H9 (cell line): ENCODE data around the gene CADPS2. TPM values are rescaled to one million over a fixed set of nuclear protein-coding genes. Genes with fewer than 3 reads are reported as not detected.

Experiments
- DNase-seq: peaks from one replicate; pipeline ENCODE4 v3.0.0-alpha.2; 2017
- H2AFZ ChIP-seq: one replicate; pipeline ENCODE4 v1.6.1; 2013; ENCODE audit warnings: mild to moderate bottlenecking, low read length, control low read depth, moderate library complexity
- H2AK5ac ChIP-seq: 2 replicates; pipeline ENCODE4 v1.6.1; 2013; ENCODE audit warnings: low read length, control low read depth, mixed read lengths; ENCODE audit not compliant: insufficient read length
- H2BK120ac ChIP-seq: one replicate; pipeline ENCODE4 v1.6.1; 2013; ENCODE audit warnings: low read depth, mild to moderate bottlenecking, low read length, control low read depth, inconsistent platforms; ENCODE audit not compliant: poor library complexity, severe bottlenecking
- H2BK12ac ChIP-seq: 2 replicates; pipeline ENCODE4 v1.6.1; 2013; ENCODE audit warnings: low read length, control low read depth, mixed read lengths, low read depth; ENCODE audit not compliant: insufficient read length
- H2BK15ac ChIP-seq: 2 replicates; pipeline ENCODE4 v1.6.1; 2013; ENCODE audit warnings: low read depth, low read length, control low read depth
- H2BK20ac ChIP-seq: one replicate; pipeline ENCODE4 v1.6.1; 2013; ENCODE audit warnings: low read depth, mild to moderate bottlenecking, low read length, control low read depth, inconsistent platforms; ENCODE audit not compliant: poor library complexity, severe bottlenecking
- H2BK5ac ChIP-seq: 2 replicates; pipeline ENCODE4 v1.6.1; 2013; ENCODE audit warnings: low read length, control low read depth, mixed read lengths; ENCODE audit not compliant: insufficient read length
- H3K14ac ChIP-seq: 2 replicates; pipeline ENCODE4 v1.6.1; 2013; ENCODE audit warnings: low read length, control low read depth; ENCODE audit not compliant: insufficient read depth
- H3K18ac ChIP-seq: 2 replicates; pipeline ENCODE4 v1.6.1; 2013; ENCODE audit warnings: low read depth, mild to moderate bottlenecking, mixed read lengths, low read length, control low read depth; ENCODE audit not compliant: insufficient read length
- H3K23ac ChIP-seq: 2 replicates; pipeline ENCODE4 v1.6.1; 2013; ENCODE audit warnings: low read length, control low read depth, mixed read lengths, low read depth; ENCODE audit not compliant: insufficient read length
- H3K23me2 ChIP-seq: 2 replicates; pipeline ENCODE4 v1.6.1; 2013; ENCODE audit warnings: low read depth, mild to moderate bottlenecking, mixed read lengths, low read length, control low read depth; ENCODE audit not compliant: insufficient read length, poor library complexity, severe bottlenecking
- H3K27ac ChIP-seq: 2 replicates; pipeline ENCODE4 v1.5.1; 2013; ENCODE audit warnings: low read length, control low read depth, mixed read lengths, low read depth; ENCODE audit not compliant: insufficient read length
- H3K27me3 ChIP-seq: 2 replicates; pipeline ENCODE4 v1.6.1; 2013; ENCODE audit warnings: low read length, control low read depth, inconsistent platforms; ENCODE audit not compliant: insufficient read depth
- H3K4ac ChIP-seq: 2 replicates; pipeline ENCODE4 v1.6.1; 2013; ENCODE audit warnings: low read depth, mild to moderate bottlenecking, control low read depth, inconsistent platforms, low read length, moderate library complexity
- H3K4me1 ChIP-seq: 2 replicates; pipeline ENCODE4 v1.6.1; 2013; ENCODE audit warnings: low read length, control low read depth, inconsistent platforms; ENCODE audit not compliant: insufficient read depth
- H3K4me2 ChIP-seq: 2 replicates; pipeline ENCODE4 v1.6.1; 2013; ENCODE audit warnings: low read length, control low read depth, mixed read lengths; ENCODE audit not compliant: insufficient read length, insufficient read depth
- H3K56ac ChIP-seq: 2 replicates; pipeline ENCODE4 v1.6.1; 2013; ENCODE audit warnings: low read depth, mild to moderate bottlenecking, mixed read lengths, low read length, control low read depth; ENCODE audit not compliant: insufficient read length
- H3K79me1 ChIP-seq: 2 replicates; pipeline ENCODE4 v1.6.1; 2013; ENCODE audit warnings: low read depth, mild to moderate bottlenecking, moderate library complexity, low read length, control low read depth, inconsistent platforms; ENCODE audit not compliant: insufficient read depth, poor library complexity, severe bottlenecking
- H3K79me2 ChIP-seq: 2 replicates; pipeline ENCODE4 v1.6.1; 2013; ENCODE audit warnings: low read length, control low read depth, inconsistent platforms; ENCODE audit not compliant: insufficient read depth
- H3K9ac ChIP-seq: 2 replicates; pipeline ENCODE4 v1.6.1; 2013; ENCODE audit warnings: low read length, control low read depth, mixed read lengths; ENCODE audit not compliant: insufficient read length; ENCODE audit errors: extremely low read depth
- H3K9me3 ChIP-seq: one replicate; pipeline ENCODE4 v1.6.1; 2013; ENCODE audit warnings: low read depth, low read length, inconsistent platforms; ENCODE audit not compliant: control insufficient read depth
- H3T11ph ChIP-seq: one replicate; pipeline ENCODE4 v1.6.1; 2013; ENCODE audit warnings: mild to moderate bottlenecking, low read length, control low read depth, inconsistent platforms
- H4K20me1 ChIP-seq: one replicate; pipeline ENCODE4 v1.6.1; 2013; ENCODE audit not compliant: control insufficient read depth, insufficient read length, insufficient read depth
- H4K5ac ChIP-seq: 2 replicates; pipeline ENCODE4 v1.6.1; 2013; ENCODE audit warnings: low read depth, mild to moderate bottlenecking, mixed read lengths, low read length, control low read depth; ENCODE audit not compliant: insufficient read length
- H4K8ac ChIP-seq: replicated peaks from 2 replicates; pipeline ENCODE4 v1.6.1; 2013; ENCODE audit warnings: low read length, control low read depth, mixed read lengths, low read depth; ENCODE audit not compliant: insufficient read length
- H4K91ac ChIP-seq: 2 replicates; pipeline ENCODE4 v1.6.1; 2013; ENCODE audit warnings: low read depth, mild to moderate bottlenecking, moderate library complexity, mixed read lengths, low read length, control low read depth; ENCODE audit not compliant: insufficient read length
- H3K27ac Mint-ChIP-seq, 3 experiments: 2 replicates in 2 of 3; 3 replicates in 1 of 3; pipeline ENCODE4 v1.8.0; 2020 to 2021; ENCODE audit warnings: mixed read lengths in 3 of 3, mild to moderate bottlenecking in 1 of 3, moderate library complexity in 1 of 3
- H3K27me3 Mint-ChIP-seq: 2 replicates; pipeline ENCODE4 v1.8.0; 2021; ENCODE audit warnings: low read depth, mild to moderate bottlenecking, moderate library complexity, mixed read lengths
- H3K36me3 Mint-ChIP-seq, 3 experiments: 2 replicates in 2 of 3; 3 replicates in 1 of 3; pipeline ENCODE4 v1.8.0; 2020 to 2021; ENCODE audit warnings: low read depth in 3 of 3, mixed read lengths in 3 of 3; ENCODE audit not compliant: insufficient read depth in 1 of 3
- H3K4me1 Mint-ChIP-seq, 2 experiments: 2 replicates each; pipeline ENCODE4 v1.8.0; 2020; ENCODE audit warnings: mixed read lengths in 2 of 2
- H3K4me3 Mint-ChIP-seq, 2 experiments: 2 replicates in 1 of 2; 3 replicates in 1 of 2; pipeline ENCODE4 v1.8.0; 2020 to 2021; ENCODE audit warnings: mild to moderate bottlenecking in 2 of 2, mixed read lengths in 2 of 2, moderate library complexity in 1 of 2
- H3K9me3 Mint-ChIP-seq, 2 experiments: 2 replicates in 1 of 2; 3 replicates in 1 of 2; pipeline ENCODE4 v1.8.0; 2020; ENCODE audit warnings: mild to moderate bottlenecking in 2 of 2, mixed read lengths in 2 of 2, moderate library complexity in 1 of 2
- CTCF ChIP-seq: fragments of 200-600 bp; sonication (generic); conservative IDR thresholded peaks from 3 replicates; pipeline ENCODE4 v1.8.0; 2021; ENCODE audit warnings: antibody characterized with exemption, mild to moderate bottlenecking
- WGBS: extraction: QIAGEN DNeasy Blood & Tissue Kit; methylation state at CpG from one replicate; pipeline ENCODE4 v1.1.7; 2013; ENCODE audit warnings: missing lambda C conversion rate, low lambda C conversion rate, mixed read lengths; ENCODE audit not compliant: insufficient read length; ENCODE audit errors: extremely low coverage; 5-methylcytosine and 5-hydroxymethylcytosine counted together
- total RNA-seq: library from RNA; stranded (reverse); gene quantifications from 2 replicates; pipeline ENCODE4 v1.2.1, GENCODE V29; 2021

The CADPS2 gene
- total RNA-seq, 1 experiment from 2014 or later, result 7.1 TPM

GRCh38 chr7:122528879-122529481 lies 357.3 kb downstream of the CADPS2 start:
- Histone ChIP-seq H3T11ph (no peak overlapping the region), H3K4me1 (no peaks in the 10 kb centered on the region; the same call in 1 of the 2 replicates), H4K8ac (no peak overlapping the region), H3K27ac (no peak overlapping the region), H2BK12ac (no peak overlapping the region), H3K79me2 (no peaks in the 10 kb centered on the region), H2BK20ac (no peak overlapping the region), H3K23ac (no peak overlapping the region), H3K9ac (no peak overlapping the region), H3K4ac (no peak overlapping the region), H3K4me2 (no peak overlapping the region), H3K27me3 (no peaks in the 10 kb centered on the region), H3K14ac (no peak overlapping the region), H2AK5ac (no peak overlapping the region), H3K18ac (no peak overlapping the region), H2BK15ac (no peak overlapping the region), H2BK5ac (no peak overlapping the region), H3K79me1 (no peaks in the 10 kb centered on the region), H3K23me2 (no peaks in the 10 kb centered on the region), H3K9me3 (no peaks in the 10 kb centered on the region), H2BK120ac (no peak overlapping the region), H3K56ac (no peak overlapping the region), H4K91ac (no peak overlapping the region), H4K5ac (no peak overlapping the region), H2AFZ (no peak overlapping the region), H4K20me1 (no peaks in the 10 kb centered on the region)
- H3K27me3 Mint-ChIP-seq, result no peaks in the 10 kb centered on the region
- no peak for DNase-seq
- H3K4me3 Mint-ChIP-seq, result no peak overlapping the region
- peaks cover 0 to 5% (median 3%) of the 10 kb centered on the region in 3 experiments; a peak in 4 of 7 replicates for H3K36me3 Mint-ChIP-seq
- peaks cover 26 to 29% of the 10 kb centered on the region in 2 experiments for H3K4me1 Mint-ChIP-seq
- H3K27ac Mint-ChIP-seq, result no peak overlapping the region
- H3K9me3 Mint-ChIP-seq, result no peaks in the 10 kb centered on the region
- peak; percentile 81 for TF ChIP-seq CTCF
- no CpG with 5 or more reads among the region's 3 CpGs for WGBS
